H9 (cell line): ENCODE measurements around the gene STAG2. TPM values are rescaled to one million over a fixed set of nuclear protein-coding genes. Genes with fewer than 3 reads are reported as not detected.

ENCODE experiments used
- DNase-seq: peaks from one replicate; pipeline ENCODE4 v3.0.0-alpha.2; 2017
- H2AFZ ChIP-seq: one replicate; pipeline ENCODE4 v1.6.1; 2013; ENCODE audit warnings: mild to moderate bottlenecking, low read length, control low read depth, moderate library complexity
- H2AK5ac ChIP-seq: 2 replicates; pipeline ENCODE4 v1.6.1; 2013; ENCODE audit warnings: low read length, control low read depth, mixed read lengths; ENCODE audit not compliant: insufficient read length
- H2BK120ac ChIP-seq: one replicate; pipeline ENCODE4 v1.6.1; 2013; ENCODE audit warnings: low read depth, mild to moderate bottlenecking, low read length, control low read depth, inconsistent platforms; ENCODE audit not compliant: poor library complexity, severe bottlenecking
- H2BK12ac ChIP-seq: 2 replicates; pipeline ENCODE4 v1.6.1; 2013; ENCODE audit warnings: low read length, control low read depth, mixed read lengths, low read depth; ENCODE audit not compliant: insufficient read length
- H2BK15ac ChIP-seq: 2 replicates; pipeline ENCODE4 v1.6.1; 2013; ENCODE audit warnings: low read depth, low read length, control low read depth
- H2BK20ac ChIP-seq: one replicate; pipeline ENCODE4 v1.6.1; 2013; ENCODE audit warnings: low read depth, mild to moderate bottlenecking, low read length, control low read depth, inconsistent platforms; ENCODE audit not compliant: poor library complexity, severe bottlenecking
- H2BK5ac ChIP-seq: 2 replicates; pipeline ENCODE4 v1.6.1; 2013; ENCODE audit warnings: low read length, control low read depth, mixed read lengths; ENCODE audit not compliant: insufficient read length
- H3K14ac ChIP-seq: 2 replicates; pipeline ENCODE4 v1.6.1; 2013; ENCODE audit warnings: low read length, control low read depth; ENCODE audit not compliant: insufficient read depth
- H3K18ac ChIP-seq: 2 replicates; pipeline ENCODE4 v1.6.1; 2013; ENCODE audit warnings: low read depth, mild to moderate bottlenecking, mixed read lengths, low read length, control low read depth; ENCODE audit not compliant: insufficient read length
- H3K23ac ChIP-seq: 2 replicates; pipeline ENCODE4 v1.6.1; 2013; ENCODE audit warnings: low read length, control low read depth, mixed read lengths, low read depth; ENCODE audit not compliant: insufficient read length
- H3K23me2 ChIP-seq: 2 replicates; pipeline ENCODE4 v1.6.1; 2013; ENCODE audit warnings: low read depth, mild to moderate bottlenecking, mixed read lengths, low read length, control low read depth; ENCODE audit not compliant: insufficient read length, poor library complexity, severe bottlenecking
- H3K27ac ChIP-seq: 2 replicates; pipeline ENCODE4 v1.5.1; 2013; ENCODE audit warnings: low read length, control low read depth, mixed read lengths, low read depth; ENCODE audit not compliant: insufficient read length
- H3K27me3 ChIP-seq: 2 replicates; pipeline ENCODE4 v1.6.1; 2013; ENCODE audit warnings: low read length, control low read depth, inconsistent platforms; ENCODE audit not compliant: insufficient read depth
- H3K4ac ChIP-seq: 2 replicates; pipeline ENCODE4 v1.6.1; 2013; ENCODE audit warnings: low read depth, mild to moderate bottlenecking, control low read depth, inconsistent platforms, low read length, moderate library complexity
- H3K4me1 ChIP-seq: 2 replicates; pipeline ENCODE4 v1.6.1; 2013; ENCODE audit warnings: low read length, control low read depth, inconsistent platforms; ENCODE audit not compliant: insufficient read depth
- H3K4me2 ChIP-seq: 2 replicates; pipeline ENCODE4 v1.6.1; 2013; ENCODE audit warnings: low read length, control low read depth, mixed read lengths; ENCODE audit not compliant: insufficient read length, insufficient read depth
- H3K56ac ChIP-seq: 2 replicates; pipeline ENCODE4 v1.6.1; 2013; ENCODE audit warnings: low read depth, mild to moderate bottlenecking, mixed read lengths, low read length, control low read depth; ENCODE audit not compliant: insufficient read length
- H3K79me1 ChIP-seq: 2 replicates; pipeline ENCODE4 v1.6.1; 2013; ENCODE audit warnings: low read depth, mild to moderate bottlenecking, moderate library complexity, low read length, control low read depth, inconsistent platforms; ENCODE audit not compliant: insufficient read depth, poor library complexity, severe bottlenecking
- H3K79me2 ChIP-seq: 2 replicates; pipeline ENCODE4 v1.6.1; 2013; ENCODE audit warnings: low read length, control low read depth, inconsistent platforms; ENCODE audit not compliant: insufficient read depth
- H3K9ac ChIP-seq: 2 replicates; pipeline ENCODE4 v1.6.1; 2013; ENCODE audit warnings: low read length, control low read depth, mixed read lengths; ENCODE audit not compliant: insufficient read length; ENCODE audit errors: extremely low read depth
- H3K9me3 ChIP-seq: one replicate; pipeline ENCODE4 v1.6.1; 2013; ENCODE audit warnings: low read depth, low read length, inconsistent platforms; ENCODE audit not compliant: control insufficient read depth
- H3T11ph ChIP-seq: one replicate; pipeline ENCODE4 v1.6.1; 2013; ENCODE audit warnings: mild to moderate bottlenecking, low read length, control low read depth, inconsistent platforms
- H4K20me1 ChIP-seq: one replicate; pipeline ENCODE4 v1.6.1; 2013; ENCODE audit not compliant: control insufficient read depth, insufficient read length, insufficient read depth
- H4K5ac ChIP-seq: 2 replicates; pipeline ENCODE4 v1.6.1; 2013; ENCODE audit warnings: low read depth, mild to moderate bottlenecking, mixed read lengths, low read length, control low read depth; ENCODE audit not compliant: insufficient read length
- H4K8ac ChIP-seq: replicated peaks from 2 replicates; pipeline ENCODE4 v1.6.1; 2013; ENCODE audit warnings: low read length, control low read depth, mixed read lengths, low read depth; ENCODE audit not compliant: insufficient read length
- H4K91ac ChIP-seq: 2 replicates; pipeline ENCODE4 v1.6.1; 2013; ENCODE audit warnings: low read depth, mild to moderate bottlenecking, moderate library complexity, mixed read lengths, low read length, control low read depth; ENCODE audit not compliant: insufficient read length
- H3K27ac Mint-ChIP-seq, 3 experiments: 2 replicates in 2 of 3; 3 replicates in 1 of 3; pipeline ENCODE4 v1.8.0; 2020 to 2021; ENCODE audit warnings: mixed read lengths in 3 of 3, mild to moderate bottlenecking in 1 of 3, moderate library complexity in 1 of 3
- H3K27me3 Mint-ChIP-seq: 2 replicates; pipeline ENCODE4 v1.8.0; 2021; ENCODE audit warnings: low read depth, mild to moderate bottlenecking, moderate library complexity, mixed read lengths
- H3K36me3 Mint-ChIP-seq, 3 experiments: 2 replicates in 2 of 3; 3 replicates in 1 of 3; pipeline ENCODE4 v1.8.0; 2020 to 2021; ENCODE audit warnings: low read depth in 3 of 3, mixed read lengths in 3 of 3; ENCODE audit not compliant: insufficient read depth in 1 of 3
- H3K4me1 Mint-ChIP-seq, 2 experiments: 2 replicates each; pipeline ENCODE4 v1.8.0; 2020; ENCODE audit warnings: mixed read lengths in 2 of 2
- H3K4me3 Mint-ChIP-seq, 2 experiments: 2 replicates in 1 of 2; 3 replicates in 1 of 2; pipeline ENCODE4 v1.8.0; 2020 to 2021; ENCODE audit warnings: mild to moderate bottlenecking in 2 of 2, mixed read lengths in 2 of 2, moderate library complexity in 1 of 2
- H3K9me3 Mint-ChIP-seq, 2 experiments: 2 replicates in 1 of 2; 3 replicates in 1 of 2; pipeline ENCODE4 v1.8.0; 2020; ENCODE audit warnings: mild to moderate bottlenecking in 2 of 2, mixed read lengths in 2 of 2, moderate library complexity in 1 of 2
- WGBS: extraction: QIAGEN DNeasy Blood & Tissue Kit; methylation state at CpG from one replicate; pipeline ENCODE4 v1.1.7; 2013; ENCODE audit warnings: missing lambda C conversion rate, low lambda C conversion rate, mixed read lengths; ENCODE audit not compliant: insufficient read length; ENCODE audit errors: extremely low coverage; 5-methylcytosine and 5-hydroxymethylcytosine counted together
- total RNA-seq: library from RNA; stranded (reverse); gene quantifications from 2 replicates; pipeline ENCODE4 v1.2.1, GENCODE V29; 2021
- TF ChIP-seq, protein P1 (sequence below): fragments of 200-600 bp; sonication (generic); conservative IDR thresholded peaks from 3 replicates; pipeline ENCODE4 v1.8.0; 2021; ENCODE audit warnings: antibody characterized with exemption, mild to moderate bottlenecking

Gene STAG2
- total RNA-seq, 1 experiment from 2014 or later, result 81.6 TPM

GRCh38 chrX:124026529-124026928 is 65.0 kb downstream of the STAG2 start:
- H3K4me1 Mint-ChIP-seq, result no peaks in the 10 kb centered on the region
- Histone ChIP-seq H4K91ac (no peak overlapping the region), H3T11ph (no peak overlapping the region), H3K23me2 (no peaks in the 10 kb centered on the region), H4K8ac (no peak overlapping the region), H3K9me3 (peaks cover 6% of the 10 kb centered on the region), H3K18ac (no peak overlapping the region), H3K4me1 (no peaks in the 10 kb centered on the region), H3K79me2 (no peaks in the 10 kb centered on the region), H2BK120ac (no peak overlapping the region), H2AK5ac (no peak overlapping the region), H3K56ac (no peak overlapping the region), H4K5ac (no peak overlapping the region), H3K9ac (no peak overlapping the region), H3K4me2 (no peak overlapping the region), H3K27ac (no peak overlapping the region), H2BK5ac (no peak overlapping the region), H4K20me1 (no peaks in the 10 kb centered on the region), H3K14ac (no peak overlapping the region), H2BK15ac (no peak overlapping the region), H2BK12ac (no peak overlapping the region), H3K79me1 (no peaks in the 10 kb centered on the region), H3K4ac (no peak overlapping the region), H2BK20ac (no peak overlapping the region), H2AFZ (no peak overlapping the region), H3K23ac (no peak overlapping the region), H3K27me3 (no peaks in the 10 kb centered on the region)
- TF ChIP-seq, protein P1, sequence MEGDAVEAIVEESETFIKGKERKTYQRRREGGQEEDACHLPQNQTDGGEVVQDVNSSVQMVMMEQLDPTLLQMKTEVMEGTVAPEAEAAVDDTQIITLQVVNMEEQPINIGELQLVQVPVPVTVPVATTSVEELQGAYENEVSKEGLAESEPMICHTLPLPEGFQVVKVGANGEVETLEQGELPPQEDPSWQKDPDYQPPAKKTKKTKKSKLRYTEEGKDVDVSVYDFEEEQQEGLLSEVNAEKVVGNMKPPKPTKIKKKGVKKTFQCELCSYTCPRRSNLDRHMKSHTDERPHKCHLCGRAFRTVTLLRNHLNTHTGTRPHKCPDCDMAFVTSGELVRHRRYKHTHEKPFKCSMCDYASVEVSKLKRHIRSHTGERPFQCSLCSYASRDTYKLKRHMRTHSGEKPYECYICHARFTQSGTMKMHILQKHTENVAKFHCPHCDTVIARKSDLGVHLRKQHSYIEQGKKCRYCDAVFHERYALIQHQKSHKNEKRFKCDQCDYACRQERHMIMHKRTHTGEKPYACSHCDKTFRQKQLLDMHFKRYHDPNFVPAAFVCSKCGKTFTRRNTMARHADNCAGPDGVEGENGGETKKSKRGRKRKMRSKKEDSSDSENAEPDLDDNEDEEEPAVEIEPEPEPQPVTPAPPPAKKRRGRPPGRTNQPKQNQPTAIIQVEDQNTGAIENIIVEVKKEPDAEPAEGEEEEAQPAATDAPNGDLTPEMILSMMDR, result no peak
- no peak overlapping the region for H3K4me3 Mint-ChIP-seq
- H3K9me3 Mint-ChIP-seq, result peaks cover 0 to 16% of the 10 kb centered on the region in 2 experiments; a peak in 4 of 5 replicates
- WGBS, result no CpG with 5 or more reads among the region's 1 CpG
- DNase-seq, result no peak
- H3K27me3 Mint-ChIP-seq, result no peaks in the 10 kb centered on the region
- no peak overlapping the region for H3K27ac Mint-ChIP-seq
- peaks cover 17 to 35% (median 26%) of the 10 kb centered on the region in 3 experiments; a peak in 6 of 7 replicates for H3K36me3 Mint-ChIP-seq
